ENCODE results near the gene FGR.

- TF ChIP-seq, protein P1, sequence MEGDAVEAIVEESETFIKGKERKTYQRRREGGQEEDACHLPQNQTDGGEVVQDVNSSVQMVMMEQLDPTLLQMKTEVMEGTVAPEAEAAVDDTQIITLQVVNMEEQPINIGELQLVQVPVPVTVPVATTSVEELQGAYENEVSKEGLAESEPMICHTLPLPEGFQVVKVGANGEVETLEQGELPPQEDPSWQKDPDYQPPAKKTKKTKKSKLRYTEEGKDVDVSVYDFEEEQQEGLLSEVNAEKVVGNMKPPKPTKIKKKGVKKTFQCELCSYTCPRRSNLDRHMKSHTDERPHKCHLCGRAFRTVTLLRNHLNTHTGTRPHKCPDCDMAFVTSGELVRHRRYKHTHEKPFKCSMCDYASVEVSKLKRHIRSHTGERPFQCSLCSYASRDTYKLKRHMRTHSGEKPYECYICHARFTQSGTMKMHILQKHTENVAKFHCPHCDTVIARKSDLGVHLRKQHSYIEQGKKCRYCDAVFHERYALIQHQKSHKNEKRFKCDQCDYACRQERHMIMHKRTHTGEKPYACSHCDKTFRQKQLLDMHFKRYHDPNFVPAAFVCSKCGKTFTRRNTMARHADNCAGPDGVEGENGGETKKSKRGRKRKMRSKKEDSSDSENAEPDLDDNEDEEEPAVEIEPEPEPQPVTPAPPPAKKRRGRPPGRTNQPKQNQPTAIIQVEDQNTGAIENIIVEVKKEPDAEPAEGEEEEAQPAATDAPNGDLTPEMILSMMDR (conservative IDR thresholded peaks at IDR 0.05; ENCODE audit: low read depth in 2 of 2), result no peak
- no peak for TF ChIP-seq EZH2 (IDR thresholded peaks at IDR 0.05; ENCODE audit: low read depth, unreplicated experiment)
- TF ChIP-seq POLR2AphosphoS5 (IDR thresholded peaks at IDR 0.05; ENCODE audit: low read depth), result no peak
- TF ChIP-seq EZH2phosphoT487 (IDR thresholded peaks at IDR 0.05; ENCODE audit: unreplicated experiment), result no peak
- TF ChIP-seq CREB1 (CRISPR knock-in tag; IDR thresholded peaks at IDR 0.05; ENCODE audit: low read depth), result no peak
Measured at GRCh38 chr1:27611450-27611849, 23.5 kb downstream of the FGR start.

All from GM23338 (cell line).